Measurements from ENCODE around the gene DIAPH1. TPM values are rescaled to one million over a fixed set of nuclear protein-coding genes. Genes with fewer than 3 reads are reported as not detected.

Gene DIAPH1
- total RNA-seq, 4 donors from 2014 or later = 48.2 to 65.0 (median 55.0) TPM

GRCh38 chr5:141513627-141514329 is 105.0 kb downstream of the DIAPH1 start:
- TF ChIP-seq, protein P1, sequence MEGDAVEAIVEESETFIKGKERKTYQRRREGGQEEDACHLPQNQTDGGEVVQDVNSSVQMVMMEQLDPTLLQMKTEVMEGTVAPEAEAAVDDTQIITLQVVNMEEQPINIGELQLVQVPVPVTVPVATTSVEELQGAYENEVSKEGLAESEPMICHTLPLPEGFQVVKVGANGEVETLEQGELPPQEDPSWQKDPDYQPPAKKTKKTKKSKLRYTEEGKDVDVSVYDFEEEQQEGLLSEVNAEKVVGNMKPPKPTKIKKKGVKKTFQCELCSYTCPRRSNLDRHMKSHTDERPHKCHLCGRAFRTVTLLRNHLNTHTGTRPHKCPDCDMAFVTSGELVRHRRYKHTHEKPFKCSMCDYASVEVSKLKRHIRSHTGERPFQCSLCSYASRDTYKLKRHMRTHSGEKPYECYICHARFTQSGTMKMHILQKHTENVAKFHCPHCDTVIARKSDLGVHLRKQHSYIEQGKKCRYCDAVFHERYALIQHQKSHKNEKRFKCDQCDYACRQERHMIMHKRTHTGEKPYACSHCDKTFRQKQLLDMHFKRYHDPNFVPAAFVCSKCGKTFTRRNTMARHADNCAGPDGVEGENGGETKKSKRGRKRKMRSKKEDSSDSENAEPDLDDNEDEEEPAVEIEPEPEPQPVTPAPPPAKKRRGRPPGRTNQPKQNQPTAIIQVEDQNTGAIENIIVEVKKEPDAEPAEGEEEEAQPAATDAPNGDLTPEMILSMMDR (IDR thresholded peaks at IDR 0.05; ENCODE audit: low read depth) = no peak

- TF ChIP-seq, protein P1 (IDR thresholded peaks at IDR 0.05; ENCODE audit: low read depth) = no peak
Observed at GRCh38 chr5:141512911-141513626, 105.7 kb downstream of the DIAPH1 start.

DNA sequence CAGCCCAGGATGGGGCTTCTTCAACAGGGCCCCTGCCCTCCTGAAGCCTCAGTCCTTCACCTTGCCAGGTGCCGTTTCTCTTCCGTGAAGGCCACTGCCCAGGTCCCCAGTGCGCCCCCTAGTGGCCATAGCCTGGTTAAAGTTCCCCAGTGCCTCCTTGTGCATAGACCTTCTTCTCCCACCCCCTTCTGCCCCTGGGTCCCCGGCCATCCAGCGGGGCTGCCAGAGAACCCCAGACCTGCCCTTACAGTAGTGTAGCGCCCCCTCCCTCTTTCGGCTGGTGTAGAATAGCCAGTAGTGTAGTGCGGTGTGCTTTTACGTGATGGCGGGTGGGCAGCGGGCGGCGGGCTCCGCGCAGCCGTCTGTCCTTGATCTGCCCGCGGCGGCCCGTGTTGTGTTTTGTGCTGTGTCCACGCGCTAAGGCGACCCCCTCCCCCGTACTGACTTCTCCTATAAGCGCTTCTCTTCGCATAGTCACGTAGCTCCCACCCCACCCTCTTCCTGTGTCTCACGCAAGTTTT is 106.3 kb downstream of the DIAPH1 start:
- TF ChIP-seq, protein P1 (IDR thresholded peaks at IDR 0.05; ENCODE audit: low read depth) = no peak

- TF ChIP-seq, protein P1 (IDR thresholded peaks at IDR 0.05; ENCODE audit: low read depth) = no peak
Observed at GRCh38 chr5:141511771-141512325, 107.0 kb downstream of the DIAPH1 start.

- TF ChIP-seq, protein P1 (IDR thresholded peaks at IDR 0.05; ENCODE audit: low read depth) = no peak
Observed at GRCh38 chr5:141510850-141511601, 107.8 kb downstream of the DIAPH1 start.

DNA sequence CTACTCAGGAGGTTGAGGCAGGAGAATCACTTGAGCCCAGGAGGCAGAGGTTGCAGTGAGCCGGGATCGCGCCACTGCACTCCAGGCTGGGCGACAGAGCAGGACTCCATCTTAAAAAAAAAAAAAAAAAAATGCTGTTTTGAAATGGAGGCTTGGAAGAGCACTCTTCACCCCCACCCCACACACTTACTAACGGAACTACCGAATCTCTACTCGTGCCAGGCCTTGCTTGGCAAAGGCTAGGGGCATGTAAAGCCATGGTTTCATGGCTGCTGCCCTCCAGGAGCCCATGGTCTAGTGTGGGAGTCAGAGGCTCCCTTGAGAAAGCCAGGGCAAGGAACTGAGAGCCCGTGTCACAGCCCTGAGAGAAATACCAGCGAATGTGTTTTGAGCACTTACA is 108.6 kb downstream of the DIAPH1 start:
- TF ChIP-seq, protein P1 (IDR thresholded peaks at IDR 0.05; ENCODE audit: low read depth) = no peak
